Neuron (in vitro differentiated cells): ENCODE results near the gene GPC4.
"Not testable (repeated sequence)": the region's sequence is repeated elsewhere in the genome, so short reads cannot be mapped to it uniquely, and the experiment has no call there.

ENCODE experiments used
- H2AFZ ChIP-seq: one replicate; pipeline ENCODE4 v1.6.1; 2013; ENCODE audit warnings: low read depth, mild to moderate bottlenecking, inconsistent platforms, low read length, moderate library complexity
- H3K27me3 ChIP-seq: one replicate; pipeline ENCODE4 v1.6.1; 2013; ENCODE audit warnings: low read length; ENCODE audit not compliant: insufficient read depth
- H3K36me3 ChIP-seq: one replicate; pipeline ENCODE4 v1.6.1; 2013; ENCODE audit warnings: low read length; ENCODE audit not compliant: insufficient read depth
- H3K4me1 ChIP-seq: one replicate; pipeline ENCODE4 v1.6.1; 2013; ENCODE audit warnings: low read length; ENCODE audit not compliant: insufficient read depth
- H3K4me3 ChIP-seq: 2 replicates; pipeline ENCODE4 v1.5.1; 2013; ENCODE audit warnings: mild to moderate bottlenecking, low read length, moderate library complexity
- H3K9me3 ChIP-seq: one replicate; pipeline ENCODE4 v1.6.1; 2013; ENCODE audit warnings: low read length

GPC4 gene

DNA sequence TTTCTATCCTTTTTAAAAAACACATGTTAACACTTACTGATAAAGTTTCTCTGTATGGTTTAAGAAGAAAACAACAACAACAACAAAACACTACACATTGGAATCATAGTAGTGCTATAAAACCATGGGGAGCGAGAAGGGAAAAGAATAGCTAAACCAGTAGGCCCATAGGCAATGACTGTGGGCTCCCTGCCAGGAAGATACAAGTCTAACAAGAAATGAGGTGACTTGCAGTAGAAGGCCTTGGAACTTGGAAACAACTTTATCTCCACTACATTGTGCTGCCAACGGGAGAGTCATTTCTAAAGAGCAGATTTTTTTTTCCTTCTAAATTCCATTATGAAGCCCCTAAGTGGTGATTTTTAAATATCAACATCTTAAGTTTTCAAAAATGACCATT lies 78.0 kb downstream of the GPC4 start:
- Histone ChIP-seq H3K27me3 (no peaks in the 10 kb centered on the region), H3K4me1 (peaks cover 8% of the 10 kb centered on the region), H3K36me3 (peaks cover 21% of the 10 kb centered on the region), H2AFZ (no peak overlapping the region), H3K9me3 (no peaks in the 10 kb centered on the region), H3K4me3 (no peak overlapping the region)

DNA sequence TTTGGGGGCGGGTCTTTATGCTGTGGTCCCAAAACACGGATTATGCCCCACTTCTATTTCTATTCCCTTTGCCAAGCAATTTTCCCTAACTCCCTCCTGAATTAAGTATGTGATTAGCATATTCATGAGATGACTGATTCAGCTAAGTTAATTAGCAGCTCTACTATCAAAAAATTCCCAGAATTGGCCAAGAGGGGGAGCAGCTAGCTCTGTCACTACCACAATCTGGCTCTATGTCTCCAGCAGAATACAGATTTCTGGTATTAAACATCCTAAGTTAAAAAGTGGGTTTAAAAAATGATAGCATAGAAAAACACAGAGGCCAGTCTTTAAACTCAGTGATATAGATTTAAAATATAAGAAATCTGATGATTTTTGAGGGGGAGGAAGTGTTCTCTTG lies 80.3 kb downstream of the GPC4 start:
- no peak overlapping the region for H3K4me3 ChIP-seq
- H3K9me3 ChIP-seq: no peaks in the 10 kb centered on the region
- no peak overlapping the region for H2AFZ ChIP-seq
- peaks cover 23% of the 10 kb centered on the region for H3K36me3 ChIP-seq
- peaks cover 8% of the 10 kb centered on the region for H3K4me1 ChIP-seq
- H3K27me3 ChIP-seq: no peaks in the 10 kb centered on the region

DNA sequence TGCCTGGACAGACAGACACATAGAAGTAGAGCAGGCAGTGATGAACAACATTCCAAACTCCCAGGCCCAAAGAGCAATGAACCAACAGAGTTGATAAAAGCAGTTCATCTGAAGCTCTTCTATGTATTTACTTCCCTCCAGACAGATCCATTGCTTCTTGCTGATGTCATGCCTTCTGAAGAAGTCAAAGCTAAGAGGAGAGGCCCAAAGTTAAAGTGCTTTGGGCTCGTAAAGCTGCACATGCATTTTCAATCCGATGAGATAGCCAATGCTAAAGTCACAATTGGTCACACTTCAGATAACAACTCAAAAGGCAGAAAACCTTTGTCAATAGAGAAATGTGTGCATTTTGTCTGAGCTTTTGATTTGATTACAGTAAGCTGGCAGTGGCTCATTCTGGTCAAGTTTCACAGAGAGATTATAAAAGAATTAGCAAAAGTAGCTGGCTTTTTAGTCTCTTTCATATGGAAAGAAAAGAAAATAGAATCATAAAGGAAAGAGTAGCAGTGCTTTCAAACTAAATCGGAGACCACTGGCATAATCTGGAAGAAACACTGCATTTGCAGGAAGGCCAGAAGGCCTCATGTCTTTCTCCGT lies 82.0 kb downstream of the GPC4 start:
- Histone ChIP-seq H3K9me3 (no peaks in the 10 kb centered on the region), H3K36me3 (peaks cover 15% of the 10 kb centered on the region), H2AFZ (no peak overlapping the region), H3K4me3 (no peak overlapping the region), H3K4me1 (peaks cover 8% of the 10 kb centered on the region), H3K27me3 (no peaks in the 10 kb centered on the region)

DNA sequence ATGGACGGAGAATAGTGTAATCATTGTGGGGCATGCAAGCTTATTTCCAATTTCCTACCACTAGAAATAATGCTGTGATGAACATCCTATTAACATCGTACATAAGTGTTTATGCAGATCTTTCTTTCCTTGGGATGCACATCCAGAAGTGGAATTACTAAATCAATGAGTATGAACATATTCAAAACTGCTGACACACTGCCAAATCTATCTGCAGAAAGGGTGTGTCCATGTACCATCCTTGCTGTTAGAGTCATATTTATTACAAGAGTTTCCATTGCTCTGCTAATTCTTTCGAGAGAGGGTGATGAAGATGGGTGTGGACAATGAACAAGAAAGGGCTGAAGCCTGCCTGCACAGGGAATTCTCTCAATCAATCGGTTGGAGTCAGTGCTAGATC lies 82.6 kb downstream of the GPC4 start:
- Histone ChIP-seq H3K4me1 (peaks cover 8% of the 10 kb centered on the region), H3K27me3 (no peaks in the 10 kb centered on the region), H2AFZ (no peak overlapping the region), H3K36me3 (peaks cover 10% of the 10 kb centered on the region), H3K9me3 (no peaks in the 10 kb centered on the region), H3K4me3 (no peak overlapping the region)

DNA sequence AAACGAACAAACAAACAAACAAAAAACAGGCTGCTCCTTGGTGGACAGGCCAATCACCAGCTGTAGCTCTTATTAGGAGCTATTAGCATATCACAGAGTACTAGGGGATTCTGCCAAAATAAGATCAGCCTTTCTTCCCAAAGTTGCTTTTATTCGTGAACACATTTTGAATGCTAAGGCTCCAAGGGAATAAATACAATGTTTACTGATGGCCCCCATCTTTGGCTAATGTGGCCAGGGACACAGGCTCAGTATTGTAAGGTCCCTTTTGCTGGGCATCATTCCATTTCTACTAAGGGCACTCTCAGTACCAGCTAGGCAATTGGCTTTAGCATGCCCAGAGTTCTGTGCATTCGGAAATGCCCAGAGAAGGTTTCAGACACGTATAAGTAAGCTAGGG lies 84.3 kb downstream of the GPC4 start:
- Histone ChIP-seq H3K4me1 (peaks cover 17% of the 10 kb centered on the region), H3K36me3 (peaks cover 5% of the 10 kb centered on the region), H3K27me3 (no peaks in the 10 kb centered on the region), H3K9me3 (no peaks in the 10 kb centered on the region), H3K4me3 (no peak overlapping the region), H2AFZ (no peak overlapping the region)

DNA sequence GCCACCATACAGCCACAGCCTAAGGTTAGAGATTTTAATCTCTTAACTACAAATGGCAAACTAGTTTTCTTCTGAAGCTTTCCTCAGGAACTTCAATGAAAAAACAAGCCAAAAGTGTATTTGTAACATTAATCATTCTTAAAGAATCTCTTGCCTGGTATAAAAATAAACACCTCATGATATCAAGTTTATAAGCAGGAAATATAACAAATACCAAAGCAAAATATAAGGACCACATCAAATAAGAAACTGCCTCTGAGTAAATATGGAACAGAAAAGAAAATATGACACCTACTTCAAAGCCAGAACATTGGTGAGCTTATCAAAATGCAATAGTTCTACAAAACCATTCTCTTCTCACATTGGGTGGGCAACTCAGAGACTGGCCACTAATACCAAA lies 89.9 kb downstream of the GPC4 start:
- Histone ChIP-seq H3K4me1 (peaks cover 19% of the 10 kb centered on the region), H3K27me3 (no peaks in the 10 kb centered on the region), H2AFZ (no peak overlapping the region), H3K9me3 (no peaks in the 10 kb centered on the region), H3K36me3 (peaks cover 20% of the 10 kb centered on the region), H3K4me3 (no peak overlapping the region)

DNA sequence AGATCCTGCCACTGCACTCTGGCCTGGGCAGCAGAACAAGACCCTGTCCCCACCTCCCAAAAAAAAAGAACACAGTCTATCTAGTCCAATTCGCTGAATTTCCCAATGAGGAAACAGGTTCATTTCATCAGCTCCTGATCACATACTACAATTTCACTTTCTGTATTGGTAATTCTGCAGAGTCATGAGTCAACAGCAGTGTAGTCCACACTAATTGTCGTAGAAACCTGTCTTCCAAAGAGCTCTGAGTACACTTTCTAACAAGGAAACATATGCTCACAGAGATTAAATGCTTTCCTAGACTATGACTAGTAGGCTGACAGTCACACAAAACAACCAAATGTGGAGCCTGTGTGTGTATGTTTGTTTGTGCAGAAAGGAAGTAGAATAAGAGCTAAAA lies 91.9 kb downstream of the GPC4 start:
- peaks cover 3% of the 10 kb centered on the region for H3K27me3 ChIP-seq
- no peaks in the 10 kb centered on the region for H3K9me3 ChIP-seq
- H3K4me3 ChIP-seq: no peak overlapping the region
- H3K36me3 ChIP-seq: peaks cover 26% of the 10 kb centered on the region
- no peak overlapping the region for H2AFZ ChIP-seq
- H3K4me1 ChIP-seq: peaks cover 19% of the 10 kb centered on the region

DNA sequence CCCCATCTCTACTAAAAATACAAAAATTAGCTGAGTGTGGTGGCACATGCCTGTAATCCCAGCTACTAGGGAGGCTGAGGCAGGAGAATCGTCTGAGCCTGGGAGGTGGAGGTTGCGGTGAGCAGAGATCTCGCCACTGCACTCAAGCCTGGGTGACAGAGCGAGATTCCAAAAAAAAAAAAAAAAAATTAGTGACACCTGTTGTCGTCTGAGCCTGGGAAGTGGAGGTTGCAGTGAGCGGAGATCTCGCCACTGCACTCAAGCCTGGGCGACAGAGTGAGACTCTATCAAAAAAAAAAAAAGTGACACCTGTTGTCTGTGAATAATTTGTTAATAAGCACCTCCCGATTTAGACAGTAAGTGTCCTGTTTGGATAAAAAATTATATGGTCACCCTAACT lies 93.0 kb downstream of the GPC4 start:
- not testable (repeated sequence) for H3K4me3 ChIP-seq, H3K27me3 ChIP-seq, H2AFZ ChIP-seq, H3K9me3 ChIP-seq
- Histone ChIP-seq H3K4me1 (peaks cover 19% of the 10 kb centered on the region), H3K36me3 (peaks cover 32% of the 10 kb centered on the region)

DNA sequence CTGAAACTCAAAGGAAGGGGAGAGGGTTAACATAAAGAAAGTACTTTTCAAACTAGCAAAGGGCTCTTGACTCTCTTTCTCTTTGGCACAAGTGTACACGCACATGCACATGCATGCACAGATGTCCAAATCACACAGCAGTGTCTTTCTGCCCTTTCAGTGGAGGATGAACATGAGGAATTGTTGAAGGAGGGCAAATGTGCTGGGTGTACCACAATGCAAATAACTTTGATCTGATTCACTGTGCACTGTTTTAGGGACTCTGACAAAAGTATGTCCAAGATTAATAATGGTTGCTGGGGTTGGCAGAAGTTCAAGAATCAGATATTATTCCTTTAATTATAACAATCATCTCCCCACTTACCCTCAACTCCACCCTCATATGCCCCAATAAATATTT lies 93.8 kb downstream of the GPC4 start:
- Histone ChIP-seq H3K27me3 (peaks cover 3% of the 10 kb centered on the region), H3K4me3 (no peak overlapping the region), H3K36me3 (peaks cover 35% of the 10 kb centered on the region), H2AFZ (no peak overlapping the region), H3K4me1 (peaks cover 15% of the 10 kb centered on the region), H3K9me3 (no peaks in the 10 kb centered on the region)

DNA sequence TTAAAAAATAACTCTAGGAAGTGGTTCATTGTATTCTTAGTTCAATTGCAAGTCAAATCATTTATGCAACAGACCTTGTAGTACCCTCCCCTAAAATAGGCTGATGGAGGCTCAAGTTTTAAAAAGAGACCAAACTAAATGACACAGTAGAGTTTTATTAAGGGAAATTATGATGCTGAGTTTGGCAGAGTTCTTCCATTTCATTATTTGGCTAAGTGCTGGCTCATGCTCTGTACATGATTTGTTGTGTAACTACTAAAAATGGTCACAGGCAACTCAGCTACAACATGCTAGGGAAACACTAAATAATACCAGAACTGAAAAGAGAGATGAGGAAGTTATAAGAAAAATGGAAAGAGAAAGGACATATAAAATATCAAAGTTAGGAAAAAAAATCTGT lies 101.0 kb downstream of the GPC4 start:
- Histone ChIP-seq H3K4me3 (no peak overlapping the region), H3K36me3 (peaks cover 19% of the 10 kb centered on the region), H2AFZ (no peak overlapping the region), H3K27me3 (peaks cover 3% of the 10 kb centered on the region), H3K4me1 (peaks cover 30% of the 10 kb centered on the region), H3K9me3 (no peaks in the 10 kb centered on the region)

DNA sequence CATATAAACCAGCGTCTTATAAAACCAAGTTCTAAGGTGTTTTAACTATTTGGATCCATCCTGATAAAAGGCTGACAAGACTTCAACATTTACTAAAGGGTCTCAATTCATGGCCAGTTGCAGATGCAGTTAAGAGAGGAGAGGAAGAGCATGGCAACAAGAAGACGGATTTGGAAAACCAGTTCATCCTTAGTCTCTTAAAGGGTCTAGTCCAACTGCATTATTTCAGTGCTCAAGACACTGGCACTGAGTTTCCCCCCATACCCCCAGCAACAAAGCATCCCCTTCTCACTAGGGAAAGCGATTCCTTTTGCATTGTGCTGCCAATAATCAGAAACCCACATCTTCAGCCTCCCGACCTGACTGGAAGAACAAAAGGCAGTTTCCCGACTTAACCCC lies 106.8 kb downstream of the GPC4 start:
- no peak overlapping the region for H3K4me3 ChIP-seq
- no peak overlapping the region for H2AFZ ChIP-seq
- no peaks in the 10 kb centered on the region for H3K27me3 ChIP-seq
- H3K9me3 ChIP-seq: no peaks in the 10 kb centered on the region
- peaks cover 23% of the 10 kb centered on the region for H3K36me3 ChIP-seq
- H3K4me1 ChIP-seq: peaks cover 59% of the 10 kb centered on the region

DNA sequence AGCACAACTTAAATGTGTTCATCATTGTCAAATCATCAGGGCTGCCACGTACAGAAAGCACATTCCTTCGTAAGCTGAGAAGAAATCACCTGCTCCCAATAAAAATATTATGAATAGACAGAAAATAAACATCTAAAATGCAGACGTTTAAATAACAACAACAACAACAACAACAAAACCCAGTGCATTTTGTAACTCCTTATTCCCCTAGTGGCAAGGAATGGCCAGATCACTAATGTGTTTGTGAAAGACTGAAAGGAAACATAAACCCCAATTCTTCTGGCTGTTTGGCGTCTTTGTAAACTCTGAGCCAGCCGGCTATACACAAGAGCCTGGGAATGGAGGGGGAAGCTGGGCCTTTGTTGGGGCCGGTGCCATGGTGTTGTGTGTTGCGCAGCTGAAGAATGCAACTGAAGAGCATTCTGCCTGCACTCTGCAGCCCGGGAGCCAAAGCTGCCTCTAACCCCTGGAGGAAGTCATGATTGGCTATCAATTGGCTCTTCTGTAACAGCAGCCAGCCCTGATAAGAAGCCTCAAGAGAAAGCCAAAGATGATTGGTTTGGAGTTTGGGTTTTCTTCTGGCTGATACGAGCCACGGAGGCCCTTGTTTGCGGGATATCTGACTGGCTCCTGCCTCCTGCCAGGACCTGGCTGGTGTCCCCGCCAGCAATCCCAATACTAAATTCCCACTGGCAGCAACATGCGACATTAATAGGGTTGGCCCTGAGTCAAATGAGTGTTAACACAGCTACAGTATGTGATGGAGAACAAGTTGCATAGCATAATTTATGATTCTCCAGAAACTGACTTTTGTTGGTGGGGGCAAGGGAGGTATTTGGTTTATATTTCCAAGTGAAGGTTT lies 107.4 kb downstream of the GPC4 start:
- H3K4me3 ChIP-seq: peak overlapping the region; percentile 3
- H2AFZ ChIP-seq: no peak overlapping the region
- H3K9me3 ChIP-seq: no peaks in the 10 kb centered on the region
- H3K4me1 ChIP-seq: peaks cover 59% of the 10 kb centered on the region
- H3K27me3 ChIP-seq: no peaks in the 10 kb centered on the region
- peaks cover 28% of the 10 kb centered on the region for H3K36me3 ChIP-seq

DNA sequence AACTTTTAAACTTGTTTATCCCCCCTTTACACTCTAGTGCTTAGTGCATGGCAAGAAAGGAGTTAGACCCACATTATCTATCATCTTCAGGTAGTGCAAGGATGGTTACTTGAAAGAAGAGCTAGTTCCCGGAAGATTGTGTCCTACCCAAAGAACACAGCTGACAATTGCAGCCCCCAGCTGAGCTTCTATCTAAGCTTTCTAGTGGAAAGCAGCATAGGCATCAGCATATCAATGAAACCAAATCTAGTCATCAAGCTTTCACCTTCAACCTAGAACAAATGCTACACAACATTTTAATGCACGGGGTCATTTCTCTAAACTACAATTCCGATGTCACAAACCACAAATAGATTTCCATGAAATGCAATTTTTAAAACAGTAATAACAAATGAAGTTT lies 108.2 kb downstream of the GPC4 start:
- Histone ChIP-seq H3K4me3 (peak overlapping the region; percentile 3), H3K27me3 (no peaks in the 10 kb centered on the region), H3K36me3 (peaks cover 34% of the 10 kb centered on the region), H3K4me1 (peaks cover 59% of the 10 kb centered on the region), H2AFZ (no peak overlapping the region), H3K9me3 (no peaks in the 10 kb centered on the region)
